GM21786 (cell line): Measurements from ENCODE around the gene CUEDC1.
A peak's percentile ranks its signal among the peaks of the same experiment; 100 is the strongest.

ENCODE experiments used
- ATAC-seq: cut with Tn5 transposase; IDR thresholded peaks from one replicate; pipeline ENCODE4 v1.9.1; 2021; ENCODE audit not compliant: unreplicated experiment

CUEDC1 gene

GRCh38 chr17:57955183-57955931 lies at the start of gene CUEDC1:
Gene CUEDC1, minus strand, starts transcription at chr17:57955412. Its CDS starts 69,848 bp downstream, at chr17:57885564.
- ATAC-seq: no peak

GRCh38 chr17:58004060-58004459 lies 48.8 kb upstream of the CUEDC1 start:
- ATAC-seq: no peak

GRCh38 chr17:58002973-58003372 lies 47.8 kb upstream of the CUEDC1 start:
- ATAC-seq: no peak

- no peak for ATAC-seq
Observed at GRCh38 chr17:58002154-58002948, 47.1 kb upstream of the CUEDC1 start.

GRCh38 chr17:58001461-58002124 lies 46.4 kb upstream of the CUEDC1 start:
- no peak for ATAC-seq

GRCh38 chr17:57999496-58000017 lies 44.3 kb upstream of the CUEDC1 start:
- ATAC-seq: no peak

GRCh38 chr17:57999010-57999495 lies 43.8 kb upstream of the CUEDC1 start:
- ATAC-seq: no peak

- no peak for ATAC-seq
Observed at GRCh38 chr17:57997085-57997809, 42.0 kb upstream of the CUEDC1 start.

GRCh38 chr17:57995076-57995956 lies 40.1 kb upstream of the CUEDC1 start:
- peak; percentile 58 for ATAC-seq

GRCh38 chr17:57994436-57994835 lies 39.2 kb upstream of the CUEDC1 start:
- no peak for ATAC-seq

GRCh38 chr17:57993471-57994365 lies 38.5 kb upstream of the CUEDC1 start:
- no peak for ATAC-seq

- ATAC-seq: no peak
Observed at GRCh38 chr17:57991537-57991936, 36.3 kb upstream of the CUEDC1 start.

GRCh38 chr17:57990037-57990436 lies 34.8 kb upstream of the CUEDC1 start:
- ATAC-seq: no peak

GRCh38 chr17:57988301-57989250 lies 33.4 kb upstream of the CUEDC1 start:
- peak; percentile 64 for ATAC-seq

- ATAC-seq: peak; percentile 40
Observed at GRCh38 chr17:57987581-57988300, 32.5 kb upstream of the CUEDC1 start, which contains the start of gene VEZF1. Gene VEZF1, minus strand, starts transcription at chr17:57988254. Its CDS starts 143 bp downstream, at chr17:57988111.

GRCh38 chr17:57986841-57987580 lies 31.8 kb upstream of the CUEDC1 start:
- ATAC-seq: no peak
